GM23338 (cell line): ENCODE results near the gene PI4K2A. TPM values are rescaled to one million over a fixed set of nuclear protein-coding genes. Genes with fewer than 3 reads are reported as not detected.

ENCODE experiments used
- ATAC-seq: fragments of 200-7000 bp; cut with Tn5 transposase; 3 replicates; pipeline ENCODE4 v1.9.1; 2020
- DNase-seq: peaks from one replicate; pipeline ENCODE4 v3.0.0-alpha.2; 2015; ENCODE audit warnings: low spot score
- H2AFZ ChIP-seq: fragments of 200-600 bp; sonication (generic); 2 replicates; pipeline ENCODE4 v1.8.0; 2016; ENCODE audit warnings: antibody characterized with exemption, mild to moderate bottlenecking, moderate library complexity
- H3F3A ChIP-seq: fragments of 200-600 bp; sonication (generic); replicated peaks from 2 replicates; pipeline ENCODE4 v1.8.0; 2017; ENCODE audit warnings: antibody characterized with exemption, mixed run types, low read depth
- H3K27ac ChIP-seq: fragments of 200-600 bp; sonication (generic); 2 replicates; pipeline ENCODE4 v1.6.1; 2016; ENCODE audit warnings: low read depth
- H3K27me3 ChIP-seq: fragments of 200-600 bp; sonication (generic); 2 replicates; pipeline ENCODE4 v1.8.0; 2016; ENCODE audit warnings: mild to moderate bottlenecking, mixed run types, moderate library complexity; ENCODE audit not compliant: insufficient read depth
- H3K36me3 ChIP-seq: fragments of 200-600 bp; sonication (generic); 2 replicates; pipeline ENCODE4 v1.8.0; 2016; ENCODE audit warnings: mild to moderate bottlenecking; ENCODE audit not compliant: insufficient read depth
- H3K4me1 ChIP-seq: fragments of 200-600 bp; sonication (generic); 2 replicates; pipeline ENCODE4 v1.8.0; 2016; ENCODE audit warnings: mild to moderate bottlenecking, moderate library complexity; ENCODE audit not compliant: insufficient read depth
- H3K4me2 ChIP-seq: fragments of 200-600 bp; sonication (generic); 2 replicates; pipeline ENCODE4 v1.7.1; 2017; ENCODE audit warnings: mixed run types
- H3K4me3 ChIP-seq: fragments of 200-600 bp; sonication (generic); 2 replicates; pipeline ENCODE4 v1.6.1; 2016; ENCODE audit warnings: mixed run types
- H3K79me2 ChIP-seq: fragments of 200-600 bp; sonication (generic); replicated peaks from 2 replicates; pipeline ENCODE4 v1.8.0; 2017; ENCODE audit warnings: mild to moderate bottlenecking; ENCODE audit not compliant: insufficient read depth
- H3K9me2 ChIP-seq: fragments of 200-600 bp; sonication (generic); 2 replicates; pipeline ENCODE4 v1.8.0; 2017; ENCODE audit not compliant: insufficient read depth
- H4K20me1 ChIP-seq: fragments of 200-600 bp; sonication (generic); replicated peaks from 2 replicates; pipeline ENCODE4 v1.8.0; 2017; ENCODE audit warnings: mild to moderate bottlenecking; ENCODE audit not compliant: insufficient read depth
- H3K27ac Mint-ChIP-seq: 2 replicates; pipeline ENCODE4 v1.8.0; 2020; ENCODE audit warnings: inconsistent platforms, mild to moderate bottlenecking, moderate library complexity, mixed read lengths
- H3K27me3 Mint-ChIP-seq: 3 replicates; pipeline ENCODE4 v1.8.0; 2022; ENCODE audit warnings: low read depth, mild to moderate bottlenecking, moderate library complexity, mixed read lengths, inconsistent platforms; ENCODE audit not compliant: insufficient read depth, poor library complexity
- H3K36me3 Mint-ChIP-seq: 3 replicates; pipeline ENCODE4 v1.8.0; 2021; ENCODE audit warnings: low read depth, mild to moderate bottlenecking, inconsistent platforms, moderate library complexity, mixed read lengths
- H3K4me1 Mint-ChIP-seq: 3 replicates; pipeline ENCODE4 v1.8.0; 2020; ENCODE audit warnings: mild to moderate bottlenecking, inconsistent platforms, mixed read lengths
- H3K4me3 Mint-ChIP-seq: 3 replicates; pipeline ENCODE4 v1.8.0; 2021; ENCODE audit warnings: moderate library complexity, mild to moderate bottlenecking, inconsistent platforms, mixed read lengths
- H3K9me3 Mint-ChIP-seq: 3 replicates; pipeline ENCODE4 v1.8.0; 2020; ENCODE audit warnings: moderate library complexity, mild to moderate bottlenecking, inconsistent platforms, mixed read lengths
- CREB1 ChIP-seq: fragments of 250-450 bp; sonication (Bioruptor Pico); IDR thresholded peaks from 2 replicates; pipeline ENCODE4 v1.5.0; 2020; ENCODE audit warnings: low read depth, mild to moderate bottlenecking, moderate library complexity
- CTCF ChIP-seq, 2 experiments: fragments of 200-600 bp in 1 of 2; sonication (generic) in 1 of 2; conservative IDR thresholded peaks; 2 replicates each; pipeline versions ENCODE4 v1.5.1 to v1.6.1; 2016 to 2017; ENCODE audit warnings: antibody characterized with exemption in 2 of 2, low read depth in 2 of 2, mild to moderate bottlenecking in 2 of 2, moderate library complexity in 1 of 2
- EZH2phosphoT487 ChIP-seq: fragments of 200-600 bp; sonication (generic); IDR thresholded peaks from one replicate; pipeline ENCODE4 v1.8.1; 2018; ENCODE audit warnings: antibody characterized with exemption; ENCODE audit not compliant: unreplicated experiment
- NANOG ChIP-seq: IDR thresholded peaks from 2 replicates; pipeline ENCODE4 v1.6.1; 2016; ENCODE audit warnings: antibody characterized with exemption, borderline replicate concordance
- REST ChIP-seq: IDR thresholded peaks from one replicate; pipeline ENCODE4 v1.6.1; 2018; ENCODE audit warnings: antibody characterized with exemption; ENCODE audit not compliant: unreplicated experiment
- ZNF331 ChIP-seq: fragments of 250-450 bp; sonication (Bioruptor Pico); IDR thresholded peaks from 2 replicates; pipeline ENCODE4 v1.5.0; 2020; ENCODE audit warnings: low read depth, mild to moderate bottlenecking, moderate library complexity
- polyA plus RNA-seq: library from polyadenylated mRNA; unstranded; fragments of >200 nt; fragmentation: Nextera tagmentation; extraction: Ambion mirVana; gene quantifications from 2 replicates; pipeline ENCODE4 v1.2.1, GENCODE V29; 2016
- total RNA-seq: library from RNA; depleted of rRNA; stranded (reverse); fragments of >200 nt; shearing (Covaris generic); gene quantifications from 2 replicates; pipeline ENCODE4 v1.2.3, GENCODE V29; 2014
- TF ChIP-seq, protein P1 (sequence below): fragments of 250-450 bp; sonication (Bioruptor Pico); IDR thresholded peaks from 2 replicates; pipeline ENCODE4 v1.5.0; 2020; ENCODE audit warnings: mild to moderate bottlenecking, moderate library complexity
- TF ChIP-seq, protein P2 (sequence below): IDR thresholded peaks from 2 replicates; pipeline ENCODE4 v1.6.1; 2016; ENCODE audit warnings: antibody characterized with exemption

Gene PI4K2A
- total and polyA plus RNA-seq, 2 experiments from 2014 or later = 8.1 to 29.2 TPM

GRCh38 chr10:97627731-97628130 lies 12.7 kb upstream of the PI4K2A start (continued):
- TF ChIP-seq CTCF (conservative IDR thresholded peaks at IDR 0.05; ENCODE audit: low read depth in 2 of 2) = no peak

GRCh38 chr10:97628228-97628627 lies 12.2 kb upstream of the PI4K2A start:
- H3K4me3 Mint-ChIP-seq = no peak overlapping the region

More at GRCh38 chr10:97628228-97628627, 12.2 kb upstream of the PI4K2A start:
- peaks cover 26% of the 10 kb centered on the region for H3K79me2 ChIP-seq
- H3K36me3 ChIP-seq = no peaks in the 10 kb centered on the region
- H3K9me2 ChIP-seq = no peaks in the 10 kb centered on the region
- H4K20me1 ChIP-seq = peaks cover 4% of the 10 kb centered on the region
- H3K4me1 ChIP-seq = 0 out of 2 replicates have a peak, but pooled peaks cover 3% of the 10 kb centered on the region
- ATAC-seq (no peak), DNase-seq (no peak)
- Mint-ChIP-seq H3K9me3 (no peaks in the 10 kb centered on the region), H3K27ac (no peak overlapping the region), H3K36me3 (no peaks in the 10 kb centered on the region), H3K4me1 (peaks cover 2% of the 10 kb centered on the region; the same call in 1 of the 3 replicates), H3K27me3 (peaks cover 4% of the 10 kb centered on the region)
- H3K27me3 ChIP-seq = no peaks in the 10 kb centered on the region
- no peak for TF ChIP-seq ZNF331 (CRISPR knock-in tag)
- no peak for TF ChIP-seq EZH2phosphoT487
- TF ChIP-seq, protein P1, sequence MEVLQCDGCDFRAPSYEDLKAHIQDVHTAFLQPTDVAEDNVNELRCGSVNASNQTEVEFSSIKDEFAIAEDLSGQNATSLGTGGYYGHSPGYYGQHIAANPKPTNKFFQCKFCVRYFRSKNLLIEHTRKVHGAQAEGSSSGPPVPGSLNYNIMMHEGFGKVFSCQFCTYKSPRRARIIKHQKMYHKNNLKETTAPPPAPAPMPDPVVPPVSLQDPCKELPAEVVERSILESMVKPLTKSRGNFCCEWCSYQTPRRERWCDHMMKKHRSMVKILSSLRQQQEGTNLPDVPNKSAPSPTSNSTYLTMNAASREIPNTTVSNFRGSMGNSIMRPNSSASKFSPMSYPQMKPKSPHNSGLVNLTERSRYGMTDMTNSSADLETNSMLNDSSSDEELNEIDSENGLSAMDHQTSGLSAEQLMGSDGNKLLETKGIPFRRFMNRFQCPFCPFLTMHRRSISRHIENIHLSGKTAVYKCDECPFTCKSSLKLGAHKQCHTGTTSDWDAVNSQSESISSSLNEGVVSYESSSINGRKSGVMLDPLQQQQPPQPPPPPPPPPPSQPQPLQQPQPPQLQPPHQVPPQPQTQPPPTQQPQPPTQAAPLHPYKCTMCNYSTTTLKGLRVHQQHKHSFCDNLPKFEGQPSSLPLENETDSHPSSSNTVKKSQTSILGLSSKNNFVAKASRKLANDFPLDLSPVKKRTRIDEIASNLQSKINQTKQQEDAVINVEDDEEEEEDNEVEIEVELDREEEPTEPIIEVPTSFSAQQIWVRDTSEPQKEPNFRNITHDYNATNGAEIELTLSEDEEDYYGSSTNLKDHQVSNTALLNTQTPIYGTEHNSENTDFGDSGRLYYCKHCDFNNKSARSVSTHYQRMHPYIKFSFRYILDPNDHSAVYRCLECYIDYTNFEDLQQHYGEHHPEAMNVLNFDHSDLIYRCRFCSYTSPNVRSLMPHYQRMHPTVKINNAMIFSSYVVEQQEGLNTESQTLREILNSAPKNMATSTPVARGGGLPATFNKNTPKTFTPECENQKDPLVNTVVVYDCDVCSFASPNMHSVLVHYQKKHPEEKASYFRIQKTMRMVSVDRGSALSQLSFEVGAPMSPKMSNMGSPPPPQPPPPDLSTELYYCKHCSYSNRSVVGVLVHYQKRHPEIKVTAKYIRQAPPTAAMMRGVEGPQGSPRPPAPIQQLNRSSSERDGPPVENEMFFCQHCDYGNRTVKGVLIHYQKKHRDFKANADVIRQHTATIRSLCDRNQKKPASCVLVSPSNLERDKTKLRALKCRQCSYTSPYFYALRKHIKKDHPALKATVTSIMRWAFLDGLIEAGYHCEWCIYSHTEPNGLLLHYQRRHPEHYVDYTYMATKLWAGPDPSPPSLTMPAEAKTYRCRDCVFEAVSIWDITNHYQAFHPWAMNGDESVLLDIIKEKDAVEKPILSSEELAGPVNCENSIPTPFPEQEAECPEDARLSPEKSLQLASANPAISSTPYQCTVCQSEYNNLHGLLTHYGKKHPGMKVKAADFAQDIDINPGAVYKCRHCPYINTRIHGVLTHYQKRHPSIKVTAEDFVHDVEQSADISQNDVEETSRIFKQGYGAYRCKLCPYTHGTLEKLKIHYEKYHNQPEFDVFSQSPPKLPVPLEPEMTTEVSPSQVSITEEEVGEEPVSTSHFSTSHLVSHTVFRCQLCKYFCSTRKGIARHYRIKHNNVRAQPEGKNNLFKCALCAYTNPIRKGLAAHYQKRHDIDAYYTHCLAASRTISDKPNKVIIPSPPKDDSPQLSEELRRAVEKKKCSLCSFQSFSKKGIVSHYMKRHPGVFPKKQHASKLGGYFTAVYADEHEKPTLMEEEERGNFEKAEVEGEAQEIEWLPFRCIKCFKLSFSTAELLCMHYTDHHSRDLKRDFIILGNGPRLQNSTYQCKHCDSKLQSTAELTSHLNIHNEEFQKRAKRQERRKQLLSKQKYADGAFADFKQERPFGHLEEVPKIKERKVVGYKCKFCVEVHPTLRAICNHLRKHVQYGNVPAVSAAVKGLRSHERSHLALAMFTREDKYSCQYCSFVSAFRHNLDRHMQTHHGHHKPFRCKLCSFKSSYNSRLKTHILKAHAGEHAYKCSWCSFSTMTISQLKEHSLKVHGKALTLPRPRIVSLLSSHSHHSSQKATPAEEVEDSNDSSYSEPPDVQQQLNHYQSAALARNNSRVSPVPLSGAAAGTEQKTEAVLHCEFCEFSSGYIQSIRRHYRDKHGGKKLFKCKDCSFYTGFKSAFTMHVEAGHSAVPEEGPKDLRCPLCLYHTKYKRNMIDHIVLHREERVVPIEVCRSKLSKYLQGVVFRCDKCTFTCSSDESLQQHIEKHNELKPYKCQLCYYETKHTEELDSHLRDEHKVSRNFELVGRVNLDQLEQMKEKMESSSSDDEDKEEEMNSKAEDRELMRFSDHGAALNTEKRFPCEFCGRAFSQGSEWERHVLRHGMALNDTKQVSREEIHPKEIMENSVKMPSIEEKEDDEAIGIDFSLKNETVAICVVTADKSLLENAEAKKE (CRISPR knock-in tag) = no peak
- no peak for TF ChIP-seq CREB1 (CRISPR knock-in tag)
- TF ChIP-seq NANOG = no peak
- no peak for TF ChIP-seq REST
- TF ChIP-seq, protein P2, sequence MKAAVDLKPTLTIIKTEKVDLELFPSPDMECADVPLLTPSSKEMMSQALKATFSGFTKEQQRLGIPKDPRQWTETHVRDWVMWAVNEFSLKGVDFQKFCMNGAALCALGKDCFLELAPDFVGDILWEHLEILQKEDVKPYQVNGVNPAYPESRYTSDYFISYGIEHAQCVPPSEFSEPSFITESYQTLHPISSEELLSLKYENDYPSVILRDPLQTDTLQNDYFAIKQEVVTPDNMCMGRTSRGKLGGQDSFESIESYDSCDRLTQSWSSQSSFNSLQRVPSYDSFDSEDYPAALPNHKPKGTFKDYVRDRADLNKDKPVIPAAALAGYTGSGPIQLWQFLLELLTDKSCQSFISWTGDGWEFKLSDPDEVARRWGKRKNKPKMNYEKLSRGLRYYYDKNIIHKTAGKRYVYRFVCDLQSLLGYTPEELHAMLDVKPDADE = no peak
- TF ChIP-seq CTCF (conservative IDR thresholded peaks at IDR 0.05; ENCODE audit: low read depth in 2 of 2) = no peak
- no peak overlapping the region for H3K27ac ChIP-seq
- no peak overlapping the region for H2AFZ ChIP-seq
- no peaks in the 10 kb centered on the region for H3F3A ChIP-seq
- no peak overlapping the region for H3K4me2 ChIP-seq
- H3K4me3 ChIP-seq = no peak overlapping the region
